Measurements from ENCODE around the gene CACNA1B.
"Not testable (repeated sequence)": the region's sequence is repeated elsewhere in the genome, so short reads cannot be mapped to it uniquely, and the experiment has no call there.

The CACNA1B gene

DNA sequence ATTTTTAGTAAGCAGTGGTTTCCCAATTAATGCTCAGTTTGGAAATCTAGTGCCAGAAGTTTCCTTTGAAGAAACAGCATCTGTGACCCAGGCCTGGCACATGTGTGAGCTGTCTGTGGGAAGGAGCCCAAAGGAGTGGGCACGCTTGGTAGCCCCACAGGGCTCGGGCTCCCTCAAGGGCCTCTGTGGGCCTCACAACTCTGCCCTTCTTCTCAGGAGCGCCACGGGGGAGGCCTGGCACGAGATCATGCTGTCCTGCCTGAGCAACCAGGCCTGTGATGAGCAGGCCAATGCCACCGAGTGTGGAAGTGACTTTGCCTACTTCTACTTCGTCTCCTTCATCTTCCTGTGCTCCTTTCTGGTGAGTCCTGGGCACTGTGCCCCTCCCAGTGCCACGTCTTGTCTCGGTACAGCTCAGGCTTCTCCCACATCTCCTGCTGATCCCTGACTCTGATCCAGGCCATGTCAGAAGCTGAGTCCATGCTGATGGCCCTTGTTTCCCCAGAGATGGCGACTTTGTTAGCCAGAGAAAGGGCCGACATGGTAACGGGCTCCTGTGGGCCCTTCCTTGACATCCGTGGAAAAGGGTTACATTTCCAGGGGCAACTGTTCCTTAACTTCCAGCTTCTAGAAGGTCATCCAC lies 200.4 kb downstream of the CACNA1B start:
- DNase-seq, result no peak

DNA sequence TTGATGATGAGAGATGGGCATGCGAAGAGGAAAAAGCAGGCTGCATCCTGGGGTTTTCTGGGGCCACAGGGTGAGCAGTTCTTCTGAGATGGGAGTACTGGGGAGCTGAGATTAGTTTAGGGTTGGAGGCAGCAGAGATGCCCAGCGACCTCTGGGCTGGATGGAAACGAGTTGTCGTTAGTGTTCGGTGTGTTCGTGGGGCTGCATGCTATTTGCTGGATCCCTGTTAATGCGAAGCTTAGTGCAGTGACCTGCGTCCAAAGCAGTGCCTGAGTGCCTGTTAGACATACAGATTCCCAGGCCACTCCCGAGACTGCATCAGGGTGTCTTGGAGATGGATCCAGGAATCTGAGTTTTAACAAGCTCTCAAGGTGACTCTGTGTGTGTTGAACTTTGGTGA lies 201.3 kb downstream of the CACNA1B start:
- no peak for DNase-seq

DNA sequence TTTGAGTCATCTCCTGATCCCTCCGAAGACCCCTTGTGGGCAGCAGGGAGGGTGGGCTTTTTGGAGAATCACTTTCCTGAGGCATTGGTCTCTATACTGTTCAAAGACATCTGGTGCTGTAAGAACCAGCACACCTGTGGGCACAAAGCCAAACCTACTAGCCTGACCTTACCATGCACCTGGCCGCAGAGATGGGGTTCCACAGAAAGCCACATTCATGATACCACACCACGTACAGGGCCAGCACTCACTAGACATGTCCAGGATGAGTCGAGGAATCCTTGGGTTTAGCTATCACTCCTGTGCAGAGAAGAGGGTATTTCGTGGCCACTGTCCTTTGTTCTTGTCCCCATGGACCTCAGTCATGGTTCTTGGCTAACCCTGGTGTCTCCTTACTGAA lies 203.4 kb downstream of the CACNA1B start:
- no peak for DNase-seq

DNA sequence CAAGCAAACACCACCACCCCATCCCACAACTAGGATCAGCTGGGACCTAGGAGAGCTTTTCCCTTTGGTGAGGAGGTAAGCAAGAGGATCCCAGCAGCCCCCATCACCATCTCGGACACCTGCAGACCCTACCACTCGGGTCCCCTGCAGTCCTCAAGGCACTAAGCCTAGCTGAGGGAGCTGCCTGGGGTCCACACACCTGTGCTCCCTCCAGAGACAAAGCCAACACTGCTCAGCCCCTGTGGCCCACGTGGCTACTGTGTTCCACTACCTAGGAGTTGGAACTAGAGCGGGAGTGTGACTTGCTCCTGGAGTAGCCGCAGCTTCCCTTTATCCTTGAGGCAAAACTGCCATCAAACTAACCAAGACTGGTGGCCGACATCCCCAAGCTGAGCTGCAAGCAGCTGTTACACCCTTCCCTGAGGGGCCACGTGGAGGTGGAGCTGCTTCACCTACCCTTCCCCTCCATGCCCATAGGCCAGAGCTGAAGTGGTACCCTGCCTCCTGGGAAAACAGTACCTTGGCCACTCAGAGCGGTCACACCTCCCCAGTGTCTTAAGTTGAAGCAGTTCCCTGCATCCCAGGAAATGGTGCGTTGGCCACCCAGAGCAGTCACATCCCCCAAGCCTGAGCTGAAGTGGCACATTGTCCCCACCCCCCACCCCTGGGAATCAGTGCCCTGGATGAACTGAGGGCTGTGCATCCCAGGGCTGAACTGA lies 205.5 kb downstream of the CACNA1B start:
- no peak for DNase-seq

DNA sequence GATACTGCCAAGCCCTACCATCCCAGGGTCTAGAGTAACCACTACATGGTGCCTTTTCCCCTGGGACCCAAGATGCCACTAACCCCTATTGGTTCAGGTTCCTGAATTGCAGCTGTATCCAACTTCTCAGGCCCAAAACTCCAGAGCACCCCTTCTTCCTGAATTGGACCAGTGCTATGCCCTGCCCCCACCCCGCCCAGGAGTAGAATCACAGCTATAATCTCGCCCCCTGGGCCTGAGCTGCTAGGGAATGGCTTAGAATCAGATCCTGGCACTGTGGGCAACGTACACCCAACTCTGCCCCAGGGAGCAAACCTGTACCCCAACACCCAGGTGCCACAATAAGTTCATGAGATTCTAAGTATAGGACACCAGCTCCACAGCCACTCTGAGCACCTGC lies 206.3 kb downstream of the CACNA1B start:
- no peak for DNase-seq

DNA sequence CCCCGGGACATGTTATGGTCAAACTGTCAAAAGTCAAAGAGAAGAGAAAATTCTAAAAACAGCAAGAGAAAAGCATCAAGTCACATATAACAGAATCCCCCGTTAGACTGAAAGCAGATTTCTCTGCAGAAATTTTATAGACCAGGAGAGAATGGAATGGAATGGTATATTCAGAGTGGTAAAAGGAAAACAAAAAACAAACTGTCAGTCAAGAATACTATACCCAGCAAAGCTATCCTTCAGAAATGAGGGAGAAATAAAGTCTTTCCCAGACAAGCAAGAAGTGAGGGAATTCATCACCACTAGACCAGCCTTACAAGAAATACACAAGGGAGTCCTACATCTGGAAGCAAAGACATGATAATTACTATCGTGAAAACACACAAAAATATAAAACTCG lies 208.0 kb downstream of the CACNA1B start:
- DNase-seq, result no peak

DNA sequence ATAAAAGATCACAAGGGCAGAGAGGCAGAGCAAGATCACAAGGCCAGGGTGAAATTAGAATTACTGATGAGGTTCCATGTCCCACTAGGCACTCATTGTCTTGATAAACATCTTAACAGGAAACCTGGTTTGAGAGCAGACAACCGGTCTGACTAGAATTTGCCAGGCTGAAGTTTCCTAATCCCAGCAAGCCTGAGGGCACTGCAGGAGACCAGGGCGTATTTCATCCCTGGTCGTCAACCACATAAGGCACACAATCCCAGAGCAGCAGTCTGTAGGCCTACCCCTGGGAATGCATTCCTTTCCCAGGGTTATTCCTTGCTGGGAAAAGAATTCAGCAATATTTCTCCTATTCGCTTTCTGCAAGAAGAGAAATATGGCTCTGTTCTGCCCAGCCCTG lies 214.5 kb downstream of the CACNA1B start:
- not testable (repeated sequence) for DNase-seq

DNA sequence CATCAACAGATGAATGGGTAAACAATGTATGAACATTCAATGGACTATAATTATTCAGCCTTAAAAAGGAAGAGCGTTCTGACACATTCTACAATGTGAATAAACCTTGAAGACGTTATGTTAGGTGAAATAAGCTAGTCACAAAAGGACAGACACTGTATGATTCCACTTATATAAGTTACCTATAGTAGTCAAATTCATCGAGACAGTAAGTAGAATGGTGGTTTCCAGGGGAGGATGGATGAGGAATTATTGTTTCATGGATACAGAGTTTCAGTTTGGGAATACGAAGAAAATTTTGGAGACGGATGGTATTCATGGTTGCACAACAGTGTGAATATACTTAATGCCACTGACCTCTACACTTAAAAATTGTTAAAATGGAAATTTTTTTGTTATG lies 216.4 kb downstream of the CACNA1B start:
- no peak for DNase-seq

DNA sequence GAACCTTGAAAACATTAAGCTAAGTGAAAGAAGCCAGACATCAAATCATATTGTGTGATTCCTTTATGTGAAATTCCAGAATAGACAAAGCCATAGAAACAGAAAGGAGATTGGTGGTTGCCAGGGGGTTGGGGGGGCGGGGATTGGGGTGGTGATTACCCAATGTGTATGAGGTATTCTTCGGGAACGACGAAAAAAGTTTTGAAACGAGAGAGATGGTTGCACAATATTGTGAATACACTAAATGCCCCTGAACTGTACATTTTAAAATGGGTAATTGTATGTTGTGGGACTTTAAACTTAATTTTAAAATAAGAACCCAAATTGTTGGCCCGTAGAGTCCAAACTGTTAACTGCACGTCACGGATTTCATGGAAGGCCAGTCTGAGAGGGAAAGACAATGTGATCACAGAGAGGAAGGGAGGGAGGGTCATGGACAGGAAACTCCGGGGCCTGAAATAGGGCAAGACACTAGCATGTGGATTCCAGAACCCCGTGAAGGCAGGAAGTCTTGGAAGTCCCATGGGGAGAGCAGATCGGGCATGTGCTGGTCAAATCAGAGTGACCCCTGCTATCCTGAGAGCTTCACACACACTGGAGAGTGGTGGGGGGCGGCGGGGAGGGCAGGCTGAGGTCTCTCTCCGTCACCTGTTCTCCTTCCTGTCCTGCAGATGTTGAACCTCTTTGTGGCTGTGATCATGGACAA lies 218.4 kb downstream of the CACNA1B start:
- no peak for DNase-seq

DNA sequence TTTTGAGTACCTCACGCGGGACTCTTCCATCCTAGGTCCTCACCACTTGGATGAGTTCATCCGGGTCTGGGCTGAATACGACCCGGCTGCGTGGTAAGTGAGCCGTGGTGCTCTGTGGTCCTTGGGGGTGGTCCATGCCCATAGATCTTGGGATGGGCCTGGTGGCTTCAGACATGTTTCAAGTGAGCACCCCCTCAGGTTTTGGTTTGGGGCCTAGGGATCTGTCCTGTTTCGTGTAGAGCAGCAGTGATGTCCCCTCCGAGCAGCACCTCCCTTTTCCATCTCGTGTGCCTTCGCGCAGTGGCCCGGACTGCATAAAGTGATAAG lies 218.9 kb downstream of the CACNA1B start:
- DNase-seq, result no peak

DNA sequence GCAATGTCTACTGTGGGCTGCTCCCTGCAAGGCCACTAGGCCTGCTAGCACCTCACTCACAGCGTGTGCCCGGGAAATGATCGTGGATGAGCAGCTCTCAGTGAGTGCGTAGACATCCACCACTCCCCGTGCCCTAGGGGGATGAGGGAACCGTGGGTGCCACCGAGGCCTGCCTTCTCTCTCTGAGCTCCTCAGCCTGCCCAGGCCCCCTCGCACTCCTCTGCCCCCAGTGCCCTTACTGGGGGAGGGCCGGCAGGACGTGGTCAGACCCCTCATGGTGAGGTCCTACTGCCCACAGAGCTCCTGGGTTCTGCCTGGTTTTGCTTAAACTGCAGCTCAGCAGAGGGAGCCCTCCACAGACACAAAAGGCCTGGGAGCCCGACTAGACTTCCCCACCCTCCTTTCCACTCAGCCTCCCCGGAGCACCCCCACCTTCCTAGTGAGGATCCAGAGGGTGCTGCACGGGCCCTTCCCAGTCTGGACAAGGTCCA lies 220.0 kb downstream of the CACNA1B start:
- no peak for DNase-seq

DNA sequence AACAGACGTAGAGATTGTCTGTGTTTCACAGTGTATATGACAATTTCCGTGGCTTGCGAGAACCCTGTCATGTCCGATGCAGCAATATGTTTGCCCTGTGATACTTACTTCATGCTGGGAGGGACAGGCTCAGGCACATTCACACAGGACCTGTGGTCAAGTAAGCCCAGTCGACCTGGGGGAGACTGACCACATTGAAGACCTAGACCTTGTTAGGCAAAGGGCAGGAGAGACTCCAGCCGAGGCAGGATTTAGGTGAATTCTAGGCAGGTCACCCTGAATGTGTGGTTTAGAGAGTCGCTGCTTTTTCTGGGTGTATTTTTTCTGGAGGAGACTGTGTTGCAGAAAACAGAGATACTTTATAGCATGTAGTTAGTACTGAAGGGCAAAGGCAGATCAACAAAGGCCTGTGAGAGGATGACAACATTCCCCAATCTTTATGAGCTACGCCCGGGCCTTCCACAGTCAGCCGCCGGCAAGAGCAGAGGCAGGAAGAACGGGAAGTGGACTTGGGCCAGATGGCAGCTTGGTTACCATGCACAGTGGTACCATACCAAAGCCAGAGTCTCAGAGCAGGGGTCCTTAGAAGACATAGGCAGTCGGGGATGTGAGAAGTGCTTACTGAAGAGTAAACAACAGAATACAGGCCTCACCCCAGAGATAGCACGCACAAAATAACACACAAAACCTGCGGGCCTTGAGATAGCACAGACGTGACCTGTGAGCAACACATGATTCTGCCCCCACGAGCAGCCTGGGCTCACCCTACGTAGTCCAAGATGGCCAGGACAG lies 220.7 kb downstream of the CACNA1B start:
- no peak for DNase-seq

DNA sequence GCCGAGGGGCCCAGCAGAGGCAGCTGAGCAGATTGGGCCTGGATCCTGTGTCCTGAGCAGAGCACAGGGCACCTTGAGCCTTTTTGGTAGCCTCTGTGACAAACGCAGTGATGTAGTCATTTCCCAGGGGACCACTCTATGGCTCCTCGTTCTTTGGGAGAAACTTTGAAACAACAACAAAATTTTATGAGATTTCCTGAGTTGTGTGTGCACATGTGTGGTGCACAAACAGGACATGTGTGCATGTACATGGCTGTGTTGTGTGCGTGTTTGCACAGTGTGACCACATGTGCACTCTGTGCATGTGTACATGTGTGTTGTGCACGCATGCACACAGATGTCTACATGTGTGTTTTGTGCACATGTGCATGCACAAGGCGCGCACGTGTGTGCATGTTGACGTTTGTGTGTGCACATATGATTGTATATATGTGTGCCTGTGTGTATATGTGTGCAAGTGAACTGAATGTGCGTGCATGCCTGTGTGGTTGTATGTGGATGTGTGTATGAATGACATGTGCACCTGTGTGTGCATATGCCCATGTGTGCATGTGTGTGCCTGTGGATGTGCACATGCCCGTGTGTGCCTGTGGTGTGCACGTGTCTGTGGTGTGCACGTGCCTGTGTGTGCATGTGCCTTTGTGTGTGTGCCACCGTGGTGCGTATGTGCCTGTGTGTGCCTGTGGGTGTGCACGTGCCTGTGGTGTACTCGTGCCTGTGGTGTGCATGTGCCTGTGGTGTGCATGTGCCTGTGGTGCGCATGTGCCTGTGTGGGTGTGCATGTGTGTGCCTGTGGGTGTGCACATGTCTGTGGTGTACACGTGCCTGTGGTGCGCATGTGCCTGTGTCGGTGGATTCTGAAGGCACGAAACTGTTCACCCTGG lies 221.6 kb downstream of the CACNA1B start:
- no peak for DNase-seq

DNA sequence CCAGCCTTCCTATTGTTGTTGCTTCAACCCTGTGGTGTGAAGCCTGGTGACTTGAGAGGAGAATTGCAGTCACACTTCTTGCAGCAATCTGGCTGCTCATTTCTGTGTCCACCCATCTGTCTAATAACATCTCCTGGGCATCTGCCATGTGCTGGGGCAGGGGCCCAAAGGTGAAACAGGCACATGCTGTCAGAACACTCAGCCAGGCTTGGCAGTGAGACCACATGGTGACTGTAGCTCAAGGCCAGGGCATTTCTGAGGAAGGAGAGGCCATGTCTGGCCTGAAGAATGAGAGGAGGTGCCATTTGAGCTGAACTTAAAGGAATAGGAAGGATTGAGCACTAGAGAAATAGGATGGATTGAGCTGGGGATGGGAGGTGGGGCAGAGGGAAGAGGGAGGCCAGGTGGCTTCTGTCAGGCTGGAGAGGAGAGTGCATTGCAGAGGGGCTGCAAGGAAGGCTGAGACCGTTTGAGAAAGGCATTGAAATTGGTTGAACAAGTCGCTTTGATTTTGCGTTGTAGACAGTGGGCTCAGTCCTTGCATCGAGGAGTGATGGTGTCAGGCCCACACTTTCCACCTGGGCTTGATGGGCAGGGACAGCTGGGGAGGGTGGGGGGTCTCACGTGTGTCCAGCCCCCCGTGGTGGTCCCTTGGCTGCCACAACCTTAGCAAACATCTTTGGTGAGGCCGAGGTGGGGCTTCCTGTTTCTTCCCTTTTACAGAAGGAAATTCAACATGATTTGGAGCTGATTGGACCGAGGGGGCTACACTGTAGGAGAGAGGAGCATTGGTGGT lies 222.4 kb downstream of the CACNA1B start:
- DNase-seq, result no peak

DNA sequence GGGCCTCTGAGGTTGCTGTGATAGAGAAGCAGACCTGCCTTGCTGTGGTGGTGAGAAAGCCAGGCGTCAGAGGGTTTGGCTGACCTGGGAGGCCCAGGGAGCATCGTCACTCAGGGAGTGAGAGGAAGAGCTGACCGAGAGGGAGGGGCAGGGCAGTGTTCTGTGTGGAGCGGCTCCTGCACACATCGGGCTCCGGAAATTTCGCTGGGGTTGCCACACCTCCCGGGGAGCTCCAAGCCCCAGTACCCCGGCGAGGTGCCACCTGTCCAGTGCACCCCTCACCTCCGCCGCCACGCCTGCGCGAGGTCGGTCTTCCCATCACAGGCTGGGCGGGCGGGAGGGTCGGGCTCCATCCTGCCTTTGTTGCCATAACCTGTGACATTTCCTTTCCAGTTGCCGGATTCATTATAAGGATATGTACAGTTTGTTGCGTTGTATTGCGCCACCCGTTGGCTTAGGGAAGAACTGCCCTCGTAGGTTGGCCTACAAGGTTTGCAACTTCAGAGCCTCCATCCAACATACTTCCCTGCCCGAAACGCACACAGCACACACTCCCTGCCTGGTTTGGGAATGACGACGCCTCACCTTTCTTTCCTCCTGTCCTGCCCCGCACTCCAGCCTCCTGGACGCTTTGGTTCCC lies 223.2 kb downstream of the CACNA1B start:
- no peak for DNase-seq

DNA sequence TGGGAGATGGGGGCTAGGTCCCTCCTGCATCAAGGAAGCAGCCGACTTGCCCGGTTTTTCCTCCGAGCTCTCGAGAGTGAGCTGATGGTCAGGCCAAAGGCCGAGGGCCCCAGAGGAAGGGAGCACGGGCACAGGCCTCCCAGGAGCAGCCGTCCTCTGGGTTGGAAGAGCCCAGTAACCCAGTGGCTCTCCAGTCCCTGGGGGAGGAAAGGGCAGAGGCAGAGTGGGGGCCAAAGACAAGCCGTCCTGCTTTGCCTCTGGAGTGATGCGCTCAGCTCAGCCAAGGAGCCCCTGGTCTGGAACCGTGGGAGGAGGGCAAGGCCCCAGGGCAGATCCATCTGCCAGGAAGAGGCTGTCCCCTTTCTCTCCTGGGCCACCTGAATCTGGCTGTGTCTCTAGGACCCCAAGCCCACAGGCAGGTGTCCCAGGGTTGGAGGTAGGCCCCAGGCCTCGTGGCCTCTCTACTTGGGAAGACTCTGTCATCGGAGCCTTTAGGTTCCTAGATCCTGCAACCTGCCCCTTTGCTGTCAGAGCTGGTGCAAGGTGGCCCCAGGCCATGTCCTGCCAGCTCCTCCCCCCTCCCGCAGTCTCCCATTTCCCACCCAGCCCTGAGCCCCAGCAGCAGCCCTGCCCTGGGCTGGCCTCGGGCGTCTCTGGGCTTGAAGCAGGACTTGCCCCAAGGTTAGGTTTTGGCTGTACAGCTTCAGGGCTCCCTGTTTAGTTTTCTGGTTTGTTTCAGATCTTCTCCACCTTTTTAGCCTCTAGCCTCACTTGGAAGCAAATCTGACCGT lies 224.1 kb downstream of the CACNA1B start:
- DNase-seq, result no peak

DNA sequence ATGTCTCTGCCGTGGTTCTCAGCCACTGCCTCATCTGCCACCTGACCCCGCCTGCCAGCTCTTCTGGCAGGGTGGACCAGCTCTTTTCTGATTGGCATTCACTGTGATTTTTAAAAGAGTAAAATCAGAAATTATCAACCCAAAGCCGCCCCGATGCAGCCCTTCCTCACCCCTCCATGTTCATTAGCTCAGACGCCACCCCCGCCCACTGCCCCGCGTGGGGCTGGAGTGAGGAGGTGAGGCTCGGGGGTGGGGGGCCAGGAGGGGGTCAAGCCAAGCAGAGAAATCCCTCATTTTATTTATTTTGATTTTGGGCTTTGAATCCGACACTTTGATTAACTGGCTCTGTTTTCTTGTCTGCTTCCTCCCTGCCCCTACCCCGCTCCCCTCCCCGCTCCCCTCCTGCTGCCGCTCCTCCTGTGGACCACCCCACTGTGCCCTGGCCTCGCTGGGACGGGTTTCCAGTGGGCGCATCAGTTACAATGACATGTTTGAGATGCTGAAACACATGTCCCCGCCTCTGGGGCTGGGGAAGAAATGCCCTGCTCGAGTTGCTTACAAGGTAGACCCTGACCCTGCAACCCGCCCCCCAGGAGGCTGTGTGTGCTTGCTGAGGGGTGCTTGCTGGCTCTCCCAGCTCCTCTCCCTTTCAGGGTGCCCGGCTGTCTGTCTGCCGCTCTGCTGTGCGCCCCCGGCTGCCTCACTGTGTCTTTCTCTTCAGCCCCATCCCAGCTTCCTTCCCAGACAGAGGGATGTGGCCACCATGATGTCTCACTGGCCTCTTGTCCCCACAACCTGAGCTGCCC lies 224.9 kb downstream of the CACNA1B start:
- DNase-seq, result no peak

DNA sequence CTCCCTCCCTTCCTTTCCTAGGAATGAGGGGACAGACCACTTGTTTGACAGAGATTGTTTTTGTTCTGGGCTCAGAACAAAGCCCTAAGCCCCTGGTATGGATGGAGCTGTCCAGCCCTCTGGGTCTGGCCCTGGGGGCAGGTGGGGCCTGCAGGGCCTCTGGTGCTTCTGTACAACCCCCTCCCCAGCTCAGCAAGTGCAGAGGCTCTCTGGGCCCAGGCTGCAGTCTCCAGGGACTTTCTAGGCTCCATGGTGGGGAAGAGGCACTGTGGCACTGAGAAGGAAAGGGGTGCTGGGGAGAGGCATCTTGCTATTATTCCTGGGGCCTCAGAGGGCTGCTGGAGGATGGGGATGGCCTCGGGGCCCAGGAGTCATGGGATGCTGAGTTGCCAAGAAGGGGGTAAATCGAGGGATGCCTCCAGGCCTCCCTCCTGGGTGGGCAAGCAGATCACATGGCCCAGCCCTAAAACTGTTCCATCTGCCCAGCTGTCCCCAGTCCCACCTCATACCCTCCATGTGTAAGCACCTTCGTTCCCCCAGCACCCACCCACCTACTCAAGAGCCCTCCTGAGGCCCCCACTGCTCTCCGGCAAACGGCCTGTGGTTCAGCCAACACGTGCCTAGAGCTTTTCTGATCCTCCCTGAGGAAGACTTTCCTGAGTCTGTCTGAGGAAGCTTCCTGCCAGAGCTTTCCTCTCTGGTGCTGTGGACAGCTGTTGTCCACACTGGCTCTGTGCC lies 225.7 kb downstream of the CACNA1B start:
- DNase-seq, result no peak

DNA sequence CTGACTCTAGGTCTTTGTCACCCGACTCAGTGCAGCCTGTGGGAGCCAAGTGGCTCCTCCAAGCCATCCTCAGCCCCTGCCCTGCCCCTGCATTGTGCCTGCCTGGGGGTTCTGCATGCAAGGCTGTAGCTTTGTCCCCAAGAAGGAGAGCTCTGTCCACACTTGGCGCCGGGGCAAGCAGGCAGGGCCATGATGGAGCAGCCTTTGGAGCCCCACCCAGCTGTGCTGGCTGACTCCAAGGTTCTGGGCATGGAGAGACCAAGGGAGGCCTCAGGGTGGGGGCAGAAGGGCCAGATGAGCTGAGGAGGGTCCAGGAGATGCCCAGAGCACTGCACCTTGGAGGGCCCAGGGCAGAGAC lies 226.2 kb downstream of the CACNA1B start:
- no peak for DNase-seq

Measured in NCI-H2227 treated with DMSO at 0.1 percent for 48 hours (cell line).